IMR-90 (cell line): Measurements from ENCODE around the gene CRYBB2. TPM values are rescaled to one million over a fixed set of nuclear protein-coding genes. Genes with fewer than 3 reads are reported as not detected.

Experiments used
- ATAC-seq: fragments of 200-7000 bp; cut with Tn5 transposase; 2 replicates; pipeline ENCODE4 v1.9.1; 2020; ENCODE audit warnings: low read depth, mild to moderate bottlenecking, moderate library complexity
- BruUV-seq: library from RNA; stranded (reverse); fragments of 400-500 nt; replicated peaks from 2 replicates; lab custom pipeline; 2021; lab: Mats Ljungman, UMichigan
- CTCF ChIA-PET: fragments of 300-600 bp; formaldehyde crosslinking; extraction: SDS; loops from one replicate; lab custom pipeline; 2021; ENCODE audit warnings: antibody characterized with exemption; lab: Yijun Ruan, JAX
- POLR2A ChIA-PET: fragments of 300-600 bp; sonication (Branson Sonifier 250); formaldehyde crosslinking; loops from one replicate; lab custom pipeline; 2022; ENCODE audit warnings: antibody characterized with exemption; ENCODE audit not compliant: unreplicated experiment; lab: Charles Lee
- DNase-seq: peaks from one replicate; pipeline ENCODE4 v3.0.0; 2013
- H2AFZ ChIP-seq: replicated peaks from 2 replicates; pipeline ENCODE3; 2013; ENCODE audit warnings: low read length, mild to moderate bottlenecking; ENCODE audit not compliant: poor library complexity
- H2AK5ac ChIP-seq: 2 replicates; pipeline ENCODE4 v1.6.1; 2013; ENCODE audit warnings: low read depth, low read length, inconsistent platforms
- H2AK9ac ChIP-seq: replicated peaks from 2 replicates; pipeline ENCODE3; 2013; ENCODE audit warnings: mild to moderate bottlenecking, low read depth, low read length, moderate library complexity; ENCODE audit not compliant: poor library complexity
- H2BK120ac ChIP-seq: 2 replicates; pipeline ENCODE4 v1.6.1; 2013; ENCODE audit warnings: low read depth, low read length, inconsistent platforms
- H2BK15ac ChIP-seq: 3 replicates; pipeline ENCODE4 v1.6.1; 2013; ENCODE audit warnings: low read depth, low read length, inconsistent platforms
- H2BK20ac ChIP-seq: 2 replicates; pipeline ENCODE4 v1.6.1; 2013; ENCODE audit warnings: low read depth, mild to moderate bottlenecking, inconsistent platforms, low read length, moderate library complexity
- H2BK5ac ChIP-seq: 2 replicates; pipeline ENCODE4 v1.6.1; 2013; ENCODE audit warnings: mild to moderate bottlenecking, low read depth, low read length, inconsistent platforms; ENCODE audit not compliant: poor library complexity, severe bottlenecking
- H3K14ac ChIP-seq: replicated peaks from 2 replicates; pipeline ENCODE4 v1.6.1; 2013; ENCODE audit warnings: low read depth, low read length, inconsistent platforms
- H3K18ac ChIP-seq: 2 replicates; pipeline ENCODE4 v1.6.1; 2013; ENCODE audit warnings: low read depth, low read length, control low read depth
- H3K23ac ChIP-seq: 2 replicates; pipeline ENCODE4 v1.6.1; 2013; ENCODE audit warnings: low read depth, low read length, inconsistent platforms
- H3K27ac ChIP-seq: 2 replicates; pipeline ENCODE4 v1.5.1; 2013; ENCODE audit warnings: mild to moderate bottlenecking, control low read depth, low read length; ENCODE audit not compliant: insufficient read depth
- H3K27me3 ChIP-seq: 2 replicates; pipeline ENCODE4 v1.6.1; 2013; ENCODE audit warnings: low read length; ENCODE audit not compliant: control insufficient read depth, insufficient read depth
- H3K36me3 ChIP-seq: 2 replicates; pipeline ENCODE4 v1.6.1; 2013; ENCODE audit warnings: low read length, mixed read lengths; ENCODE audit not compliant: control insufficient read depth, insufficient read depth
- H3K4ac ChIP-seq: 2 replicates; pipeline ENCODE4 v1.6.1; 2013; ENCODE audit warnings: low read depth, low read length, inconsistent platforms
- H3K4me1 ChIP-seq: 2 replicates; pipeline ENCODE4 v1.6.1; 2013; ENCODE audit warnings: low read length, mixed read lengths; ENCODE audit not compliant: control insufficient read depth, insufficient read depth
- H3K4me2 ChIP-seq: 2 replicates; pipeline ENCODE4 v1.6.1; 2013; ENCODE audit warnings: low read depth, mild to moderate bottlenecking, control low read depth, low read length, moderate library complexity
- H3K4me3 ChIP-seq: 2 replicates; pipeline ENCODE4 v1.5.1; 2013; ENCODE audit warnings: low read depth, mild to moderate bottlenecking, control low read depth, low read length, moderate library complexity; ENCODE audit not compliant: insufficient read depth
- H3K56ac ChIP-seq: 2 replicates; pipeline ENCODE4 v1.6.1; 2013; ENCODE audit warnings: low read length, inconsistent platforms; ENCODE audit not compliant: insufficient read depth; ENCODE audit errors: extremely low read depth
- H3K79me1 ChIP-seq, 2 experiments: 2 replicates each; pipeline ENCODE4 v1.6.1; 2013; ENCODE audit warnings: low read length in 2 of 2, inconsistent platforms in 1 of 2, low read depth in 1 of 2
- H3K9ac ChIP-seq: 2 replicates; pipeline ENCODE4 v1.6.1; 2013; ENCODE audit warnings: low read depth, low read length, control low read depth
- H3K9me1 ChIP-seq: 2 replicates; pipeline ENCODE4 v1.6.1; 2013; ENCODE audit warnings: low read length, inconsistent platforms; ENCODE audit not compliant: insufficient read depth
- H3K9me3 ChIP-seq: 2 replicates; pipeline ENCODE4 v1.6.1; 2013; ENCODE audit warnings: low read length; ENCODE audit not compliant: control insufficient read depth, insufficient read depth
- H4K20me1 ChIP-seq: 2 replicates; pipeline ENCODE4 v1.6.1; 2013; ENCODE audit warnings: low read length, inconsistent platforms; ENCODE audit not compliant: insufficient read depth
- H4K5ac ChIP-seq: 2 replicates; pipeline ENCODE4 v1.6.1; 2013; ENCODE audit warnings: mild to moderate bottlenecking, low read depth, low read length, control low read depth
- H4K8ac ChIP-seq, 2 experiments: 2 replicates each; pipeline ENCODE4 v1.6.1; 2013; ENCODE audit warnings: low read depth in 2 of 2, low read length in 2 of 2, control low read depth in 1 of 2, inconsistent platforms in 1 of 2
- H4K91ac ChIP-seq: 2 replicates; pipeline ENCODE4 v1.6.1; 2013; ENCODE audit warnings: low read depth, low read length, inconsistent platforms; ENCODE audit not compliant: insufficient read depth
- BHLHE40 ChIP-seq: fragments of 150-350 bp; IDR thresholded peaks from 2 replicates; pipeline ENCODE4 v1.6.1; 2016; ENCODE audit warnings: mild to moderate bottlenecking, low read depth, low read length
- CEBPB ChIP-seq: IDR thresholded peaks from 2 replicates; pipeline ENCODE4 v1.6.1; 2012; ENCODE audit warnings: low read depth, low read length, improper control_type of control experiment
- CHD1 ChIP-seq: IDR thresholded peaks from 2 replicates; pipeline ENCODE4 v1.6.1; 2012; ENCODE audit warnings: low read depth, low read length, improper control_type of control experiment
- FOS ChIP-seq: fragments of 150-350 bp; IDR thresholded peaks from 2 replicates; pipeline ENCODE4 v1.6.1; 2016; ENCODE audit warnings: low read depth, low read length
- MAFK ChIP-seq: IDR thresholded peaks from 2 replicates; pipeline ENCODE4 v1.6.1; 2012; ENCODE audit warnings: low read depth, low read length, improper control_type of control experiment
- MXI1 ChIP-seq: IDR thresholded peaks from 2 replicates; pipeline ENCODE4 v1.6.1; 2012; ENCODE audit warnings: low read depth, mild to moderate bottlenecking, low read length, moderate library complexity, borderline replicate concordance
- NFE2L2 ChIP-seq: fragments of 150-350 bp; IDR thresholded peaks from 2 replicates; pipeline ENCODE4 v1.6.1; 2016; ENCODE audit warnings: low read depth, mild to moderate bottlenecking, low read length
- POLR2A ChIP-seq: IDR thresholded peaks from 2 replicates; pipeline ENCODE4 v1.6.1; 2012; ENCODE audit warnings: mild to moderate bottlenecking, low read depth, low read length
- RAD21 ChIP-seq: IDR thresholded peaks from 2 replicates; pipeline ENCODE4 v1.6.1; 2012; ENCODE audit warnings: low read length, improper control_type of control experiment
- RCOR1 ChIP-seq: IDR thresholded peaks from 2 replicates; pipeline ENCODE4 v1.6.1; 2012; ENCODE audit warnings: mild to moderate bottlenecking, low read length, improper control_type of control experiment; ENCODE audit not compliant: insufficient replicate concordance
- RFX5 ChIP-seq: IDR thresholded peaks from 2 replicates; pipeline ENCODE4 v1.8.0; 2012; ENCODE audit warnings: low read depth, mild to moderate bottlenecking, low read length, moderate library complexity
- SMC3 ChIP-seq: fragments of 150-350 bp; IDR thresholded peaks from 2 replicates; pipeline ENCODE4 v1.6.1; 2016; ENCODE audit warnings: low read depth, mild to moderate bottlenecking, antibody characterized with exemption, low read length, moderate library complexity
- WGBS, 2 experiments: methylation state at CpG; one replicate each; pipeline versions ENCODE4 v1.1.5 to v1.1.7; 2013; ENCODE audit warnings: missing lambda C conversion rate in 2 of 2; ENCODE audit not compliant: insufficient read length in 1 of 2; ENCODE audit errors: extremely low coverage in 2 of 2; 5-methylcytosine and 5-hydroxymethylcytosine counted together
- dilution Hi-C: fragments of 300-500 bp; cut with HindIII; formaldehyde crosslinking; loops from one replicate; pipeline ENCODE4 v1.14.3; 2018; ENCODE audit warnings: low sequenced_read_pairs; ENCODE audit not compliant: unreplicated experiment
- in situ Hi-C: fragments of 300-500 bp; cut with MboI; formaldehyde crosslinking; loops from 3 replicates; pipeline ENCODE4 v1.14.3; 2019; ENCODE audit warnings: low sequenced_read_pairs, inconsistent platforms, mixed read lengths
- intact Hi-C: fragments of 100-400 bp; cut with micrococcal nuclease; formaldehyde crosslinking; loops from 2 replicates; pipeline ENCODE4 v1.10.0; 2022
- polyA plus RNA-seq, 3 experiments: library from polyadenylated mRNA; depleted of rRNA; stranded (reverse); fragments of >200 nt; gene quantifications; 2 replicates each; pipeline ENCODE4 v1.2.3, GENCODE V29; 2012; ENCODE audit warnings: low replicate concordance in 1 of 3
- total RNA-seq: library from RNA; depleted of rRNA; stranded (reverse); fragments of >200 nt; gene quantifications from 2 replicates; pipeline ENCODE4 v1.2.3, GENCODE V29; 2012
- TF ChIP-seq, protein P1 (sequence below): fragments of 150-350 bp; IDR thresholded peaks from 2 replicates; pipeline ENCODE4 v1.6.1; 2016; ENCODE audit warnings: low read depth, mild to moderate bottlenecking, low read length, moderate library complexity, borderline replicate concordance
- TF ChIP-seq, protein P2 (sequence below): conservative IDR thresholded peaks from 2 replicates; pipeline ENCODE4 v1.5.1; 2012; ENCODE audit warnings: mild to moderate bottlenecking, low read depth, low read length, improper control_type of control experiment
- TF ChIP-seq, protein P3 (sequence below): fragments of 150-350 bp; IDR thresholded peaks from 2 replicates; pipeline ENCODE4 v1.6.1; 2017; ENCODE audit warnings: mild to moderate bottlenecking, antibody characterized with exemption, low read length, low read depth

CRYBB2 gene
- total and polyA plus RNA-seq, 2 of the 4 experiments (the other 2 are of a cell fraction): not detected

DNA sequence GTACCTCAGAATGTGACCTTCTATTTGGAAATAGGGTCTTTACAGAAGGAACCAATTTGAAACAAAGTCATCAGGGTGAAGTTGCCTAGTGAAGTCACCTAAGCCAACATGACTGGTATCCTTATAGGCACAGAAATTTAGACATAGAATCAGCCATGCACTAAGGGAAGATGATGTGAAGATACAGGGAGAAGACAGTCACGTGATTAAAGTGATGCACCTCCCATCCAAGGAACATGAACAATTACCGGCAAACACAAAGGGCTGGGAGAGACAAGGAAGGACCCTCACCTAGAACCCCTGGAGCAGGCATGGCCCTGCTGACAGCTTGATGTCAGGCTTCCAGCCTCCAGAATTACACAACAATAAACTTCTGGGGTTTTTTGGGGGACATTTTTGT, 3.2 kb upstream of the CRYBB2 start:
- Histone ChIP-seq H3K36me3 (no peaks in the 10 kb centered on the region), H2BK20ac (no peak overlapping the region), H4K8ac (no peak overlapping the region), H3K79me1 (no peaks in the 10 kb centered on the region), H3K9me3 (no peaks in the 10 kb centered on the region), H3K14ac (no peak overlapping the region), H4K91ac (no peak overlapping the region), H2AK9ac (no peak overlapping the region), H3K18ac (no peak overlapping the region), H3K9ac (no peak overlapping the region), H3K56ac (no peak overlapping the region), H3K9me1 (no peaks in the 10 kb centered on the region), H2AFZ (no peak overlapping the region), H2BK15ac (no peak overlapping the region), H3K27ac (no peak overlapping the region), H2BK120ac (no peak overlapping the region), H3K23ac (no peak overlapping the region), H4K5ac (no peak overlapping the region), H3K4ac (no peak overlapping the region), H3K4me2 (no peak overlapping the region), H3K27me3 (no peaks in the 10 kb centered on the region), H4K20me1 (no peaks in the 10 kb centered on the region), H2BK5ac (no peak overlapping the region), H3K4me3 (no peak overlapping the region), H2AK5ac (no peak overlapping the region), H3K4me1 (no peaks in the 10 kb centered on the region)
- dilution Hi-C loops (no loop called here), intact Hi-C loops (no loop called here), in situ Hi-C loops (no loop called here)
- ChIA-PET POLR2A (no interaction called here), CTCF (no interaction called here)
- no peak for DNase-seq
- WGBS, 2 experiments: no CpG with 5 or more reads among the region's 2 CpGs
- TF ChIP-seq MAFK (no peak), BHLHE40 (no peak), RAD21 (no peak), POLR2A (no peak), CEBPB (no peak), FOS (no peak), MXI1 (no peak), SMC3 (no peak), NFE2L2 (no peak), RCOR1 (no peak), CHD1 (no peak), RFX5 (no peak)
- TF ChIP-seq, protein P1, sequence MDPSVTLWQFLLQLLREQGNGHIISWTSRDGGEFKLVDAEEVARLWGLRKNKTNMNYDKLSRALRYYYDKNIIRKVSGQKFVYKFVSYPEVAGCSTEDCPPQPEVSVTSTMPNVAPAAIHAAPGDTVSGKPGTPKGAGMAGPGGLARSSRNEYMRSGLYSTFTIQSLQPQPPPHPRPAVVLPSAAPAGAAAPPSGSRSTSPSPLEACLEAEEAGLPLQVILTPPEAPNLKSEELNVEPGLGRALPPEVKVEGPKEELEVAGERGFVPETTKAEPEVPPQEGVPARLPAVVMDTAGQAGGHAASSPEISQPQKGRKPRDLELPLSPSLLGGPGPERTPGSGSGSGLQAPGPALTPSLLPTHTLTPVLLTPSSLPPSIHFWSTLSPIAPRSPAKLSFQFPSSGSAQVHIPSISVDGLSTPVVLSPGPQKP: no peak
- TF ChIP-seq, protein P2, sequence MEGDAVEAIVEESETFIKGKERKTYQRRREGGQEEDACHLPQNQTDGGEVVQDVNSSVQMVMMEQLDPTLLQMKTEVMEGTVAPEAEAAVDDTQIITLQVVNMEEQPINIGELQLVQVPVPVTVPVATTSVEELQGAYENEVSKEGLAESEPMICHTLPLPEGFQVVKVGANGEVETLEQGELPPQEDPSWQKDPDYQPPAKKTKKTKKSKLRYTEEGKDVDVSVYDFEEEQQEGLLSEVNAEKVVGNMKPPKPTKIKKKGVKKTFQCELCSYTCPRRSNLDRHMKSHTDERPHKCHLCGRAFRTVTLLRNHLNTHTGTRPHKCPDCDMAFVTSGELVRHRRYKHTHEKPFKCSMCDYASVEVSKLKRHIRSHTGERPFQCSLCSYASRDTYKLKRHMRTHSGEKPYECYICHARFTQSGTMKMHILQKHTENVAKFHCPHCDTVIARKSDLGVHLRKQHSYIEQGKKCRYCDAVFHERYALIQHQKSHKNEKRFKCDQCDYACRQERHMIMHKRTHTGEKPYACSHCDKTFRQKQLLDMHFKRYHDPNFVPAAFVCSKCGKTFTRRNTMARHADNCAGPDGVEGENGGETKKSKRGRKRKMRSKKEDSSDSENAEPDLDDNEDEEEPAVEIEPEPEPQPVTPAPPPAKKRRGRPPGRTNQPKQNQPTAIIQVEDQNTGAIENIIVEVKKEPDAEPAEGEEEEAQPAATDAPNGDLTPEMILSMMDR: no peak
- TF ChIP-seq, protein P3, sequence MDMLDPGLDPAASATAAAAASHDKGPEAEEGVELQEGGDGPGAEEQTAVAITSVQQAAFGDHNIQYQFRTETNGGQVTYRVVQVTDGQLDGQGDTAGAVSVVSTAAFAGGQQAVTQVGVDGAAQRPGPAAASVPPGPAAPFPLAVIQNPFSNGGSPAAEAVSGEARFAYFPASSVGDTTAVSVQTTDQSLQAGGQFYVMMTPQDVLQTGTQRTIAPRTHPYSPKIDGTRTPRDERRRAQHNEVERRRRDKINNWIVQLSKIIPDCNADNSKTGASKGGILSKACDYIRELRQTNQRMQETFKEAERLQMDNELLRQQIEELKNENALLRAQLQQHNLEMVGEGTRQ: no peak
- ATAC-seq: no peak
- no TSS peak for BruUV-seq
